HFF-Myc (cell line): ENCODE results near the gene SLC39A1.

Experiments
- DNase-seq: peaks from one replicate; pipeline ENCODE4 v3.0.0-alpha.2; 2011; ENCODE audit warnings: low read depth; ENCODE audit errors: extremely low read depth
- H3K4me3 ChIP-seq: replicated peaks from 2 replicates; pipeline ENCODE4 v1.5.1; 2011; ENCODE audit warnings: low read depth, mild to moderate bottlenecking, control low read depth, low read length
- TF ChIP-seq, protein P1 (sequence below): IDR thresholded peaks from 2 replicates; pipeline ENCODE4 v1.5.1; 2012; ENCODE audit warnings: mild to moderate bottlenecking, low read depth, low read length, control low read depth; ENCODE audit errors: missing control alignments

SLC39A1 gene

GRCh38 chr1:153942766-153943549, 20.4 kb downstream of the SLC39A1 start:
- no peak for DNase-seq
- no peak overlapping the region for H3K4me3 ChIP-seq
- TF ChIP-seq, protein P1, sequence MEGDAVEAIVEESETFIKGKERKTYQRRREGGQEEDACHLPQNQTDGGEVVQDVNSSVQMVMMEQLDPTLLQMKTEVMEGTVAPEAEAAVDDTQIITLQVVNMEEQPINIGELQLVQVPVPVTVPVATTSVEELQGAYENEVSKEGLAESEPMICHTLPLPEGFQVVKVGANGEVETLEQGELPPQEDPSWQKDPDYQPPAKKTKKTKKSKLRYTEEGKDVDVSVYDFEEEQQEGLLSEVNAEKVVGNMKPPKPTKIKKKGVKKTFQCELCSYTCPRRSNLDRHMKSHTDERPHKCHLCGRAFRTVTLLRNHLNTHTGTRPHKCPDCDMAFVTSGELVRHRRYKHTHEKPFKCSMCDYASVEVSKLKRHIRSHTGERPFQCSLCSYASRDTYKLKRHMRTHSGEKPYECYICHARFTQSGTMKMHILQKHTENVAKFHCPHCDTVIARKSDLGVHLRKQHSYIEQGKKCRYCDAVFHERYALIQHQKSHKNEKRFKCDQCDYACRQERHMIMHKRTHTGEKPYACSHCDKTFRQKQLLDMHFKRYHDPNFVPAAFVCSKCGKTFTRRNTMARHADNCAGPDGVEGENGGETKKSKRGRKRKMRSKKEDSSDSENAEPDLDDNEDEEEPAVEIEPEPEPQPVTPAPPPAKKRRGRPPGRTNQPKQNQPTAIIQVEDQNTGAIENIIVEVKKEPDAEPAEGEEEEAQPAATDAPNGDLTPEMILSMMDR, result no peak

- H3K4me3 ChIP-seq, result no peak overlapping the region
- TF ChIP-seq, protein P1, result no peak
- DNase-seq, result no peak
Observed at GRCh38 chr1:153941826-153942725, 21.3 kb downstream of the SLC39A1 start.

GRCh38 chr1:153940756-153941155, 22.6 kb downstream of the SLC39A1 start:
- no peak overlapping the region for H3K4me3 ChIP-seq
- TF ChIP-seq, protein P1, result no peak
- no peak for DNase-seq

DNA sequence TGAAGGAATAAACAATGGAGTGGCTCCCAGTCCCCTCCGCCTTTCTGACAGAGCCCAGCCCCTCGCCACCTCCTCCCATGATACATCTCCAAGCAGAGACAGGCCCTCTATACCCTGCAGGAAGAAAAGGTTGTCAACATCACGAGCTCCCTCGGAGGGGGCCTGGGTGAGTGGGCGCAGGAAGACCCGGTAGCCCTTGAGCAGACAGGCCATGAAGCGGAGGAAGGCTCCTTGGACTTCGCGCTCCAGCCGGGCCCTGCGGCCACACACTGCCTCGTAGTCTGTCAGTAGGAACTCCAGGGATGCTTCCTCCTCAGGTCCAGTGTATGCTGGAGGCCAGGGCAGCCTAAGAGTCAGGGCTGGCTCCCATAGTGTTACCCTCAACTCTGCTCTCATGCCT, 23.9 kb downstream of the SLC39A1 start:
- TF ChIP-seq, protein P1, result no peak
- H3K4me3 ChIP-seq, result no peak overlapping the region

DNA sequence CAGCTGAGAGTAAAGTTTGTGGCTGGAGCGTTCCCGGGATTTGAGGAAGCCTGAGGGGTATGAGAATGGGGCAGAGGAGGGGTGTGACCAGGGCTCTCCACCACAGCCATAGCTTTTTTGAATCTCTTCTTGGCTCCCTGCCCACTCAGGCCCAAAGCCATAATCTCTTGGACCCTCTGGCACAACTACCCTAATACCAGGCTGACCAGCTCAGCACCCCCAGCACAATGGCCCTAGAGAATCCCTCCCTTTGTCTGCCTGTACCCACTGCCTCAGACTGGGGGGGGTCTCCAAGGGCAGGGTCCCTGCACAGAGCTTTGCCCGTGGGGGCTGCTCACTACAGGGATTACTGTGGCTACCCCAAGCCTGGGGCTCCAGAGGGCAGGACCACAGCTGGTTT, 24.3 kb downstream of the SLC39A1 start:
- no peak for DNase-seq
- TF ChIP-seq, protein P1, result no peak
- no peak overlapping the region for H3K4me3 ChIP-seq

More for the DNA sequence above, 23.9 kb downstream of the SLC39A1 start:
- DNase-seq, result no peak

GRCh38 chr1:153937331-153937730, 26.0 kb downstream of the SLC39A1 start:
- DNase-seq, result no peak
- H3K4me3 ChIP-seq, result no peak overlapping the region
- TF ChIP-seq, protein P1, result no peak
